Measurements from ENCODE around the gene LIFR. TPM values are rescaled to one million over a fixed set of nuclear protein-coding genes. Genes with fewer than 3 reads are reported as not detected.

LIFR gene
- total RNA-seq, 1 experiment from 2014 or later = 7.8 TPM

- no peak for TF ChIP-seq CTCF (conservative IDR thresholded peaks at IDR 0.05)
- Histone ChIP-seq H2BK20ac (ENCODE audit: low read depth, low read length, poor library complexity, severe bottlenecking) (no peak overlapping the region), H2BK120ac (ENCODE audit: low read depth, low read length, poor library complexity, severe bottlenecking) (no peak overlapping the region), H3K4me1 (ENCODE audit: insufficient read depth, low read length) (no peaks in the 10 kb centered on the region), H4K5ac (ENCODE audit: insufficient read length, low read depth, low read length) (no peak overlapping the region), H3K79me1 (ENCODE audit: insufficient read depth, low read depth, low read length, poor library complexity, severe bottlenecking) (no peaks in the 10 kb centered on the region), H4K8ac (replicated peaks; ENCODE audit: insufficient read length, low read depth, low read length) (no peak overlapping the region), H3K23ac (ENCODE audit: insufficient read length, low read depth, low read length) (no peak overlapping the region), H3K9ac (ENCODE audit: extremely low read depth, insufficient read length, low read length) (no peak overlapping the region), H2AK5ac (ENCODE audit: insufficient read length, low read length) (no peak overlapping the region), H3K27ac (ENCODE audit: insufficient read length, low read depth, low read length) (no peak overlapping the region), H3K14ac (ENCODE audit: insufficient read depth, low read length) (no peak overlapping the region), H3K56ac (ENCODE audit: insufficient read length, low read depth, low read length) (no peak overlapping the region), H3K23me2 (ENCODE audit: insufficient read length, low read depth, low read length, poor library complexity, severe bottlenecking) (no peaks in the 10 kb centered on the region), H3T11ph (ENCODE audit: low read length) (no peak overlapping the region), H4K20me1 (ENCODE audit: control insufficient read depth, insufficient read depth, insufficient read length) (no peaks in the 10 kb centered on the region), H3K18ac (ENCODE audit: insufficient read length, low read depth, low read length) (no peak overlapping the region), H3K4me2 (ENCODE audit: insufficient read depth, insufficient read length, low read length) (no peak overlapping the region), H2BK12ac (ENCODE audit: insufficient read length, low read depth, low read length) (no peak overlapping the region), H4K91ac (ENCODE audit: insufficient read length, low read depth, low read length) (no peak overlapping the region), H3K79me2 (ENCODE audit: insufficient read depth, low read length) (no peaks in the 10 kb centered on the region), H3K9me3 (ENCODE audit: control insufficient read depth, low read depth, low read length) (no peaks in the 10 kb centered on the region), H2BK5ac (ENCODE audit: insufficient read length, low read length) (no peak overlapping the region), H2AFZ (ENCODE audit: low read length) (no peak overlapping the region), H2BK15ac (ENCODE audit: low read depth, low read length) (no peak overlapping the region), H3K4ac (ENCODE audit: low read depth, low read length) (no peak overlapping the region), H3K27me3 (ENCODE audit: insufficient read depth, low read length) (no peaks in the 10 kb centered on the region)
- Mint-ChIP-seq H3K9me3 (no peaks in the 10 kb centered on the region), H3K27ac (no peak overlapping the region), H3K36me3 (ENCODE audit: insufficient read depth in 1 of 3, low read depth in 3 of 3) (no peaks in the 10 kb centered on the region), H3K27me3 (ENCODE audit: low read depth) (peaks cover 11% of the 10 kb centered on the region), H3K4me1 (peaks cover 0 to 14% of the 10 kb centered on the region in 2 experiments; a peak in 3 of 4 replicates), H3K4me3 (no peak overlapping the region)
- no peak for DNase-seq
- no CpG with 5 or more reads among the region's 5 CpGs for WGBS (ENCODE audit: extremely low coverage, insufficient read length, low lambda C conversion rate)
Observed at GRCh38 chr5:38576961-38577684, 20.7 kb upstream of the LIFR start.

Data from H9 (cell line).